Heart left ventricle (tissue), 13 donors: ENCODE data around the gene POLR2C.

Experiments used
- CTCF ChIP-seq, 12 donors: fragments of 200-600 bp; sonication (generic) in 4 of 12; IDR thresholded peaks; one replicate each; pipeline versions ENCODE4 v1.5.0 to v1.8.0; 2018 to 2022; ENCODE audit warnings: antibody characterized with exemption in 12 of 12, mild to moderate bottlenecking in 5 of 12
- POLR2A ChIP-seq, 2 donors: fragments of 450-650 bp; IDR thresholded peaks; one replicate each; pipeline ENCODE4 v1.6.1; 2017; ENCODE audit warnings: antibody characterized with exemption in 2 of 2, mild to moderate bottlenecking in 2 of 2, moderate library complexity in 2 of 2
- donor health status: ischemic (EF 13 %, LVEDD 7.1; RV severe dilation, severe dysfunction).
- donor health status: DM: no; HTN: yes; CAD: no.
- donor health status: DM: no; HTN: no; CAD: no.
- donor health status: ischemic (EF 25% LVEDD 6.9; RV normal size, moderate dysfunction).
- donor health status: ischemic (EF 25% LVEDD 5.7; RV mildly dilated, moderate dysfunction).
- donor health status: ischemic (EF 35%, LVEDD 5.7; RV mildly dilated, moderate dysfunction).
- donor health status: nonischemic (EF 11% LVEDD 7.7; RV severe dilation, severe dysfunction).
- donor health status: DM: yes; HTN: yes; CAD: no.
- donor health status: PGD.
- donor health status: ischemic (EF 29% LVEDD 5.4; RV normal size, mild dysfunction).
- donor health status: nonischemic (EF 23%, LVEDD 6.1; RV moderate dilation, normal function).

DNA sequence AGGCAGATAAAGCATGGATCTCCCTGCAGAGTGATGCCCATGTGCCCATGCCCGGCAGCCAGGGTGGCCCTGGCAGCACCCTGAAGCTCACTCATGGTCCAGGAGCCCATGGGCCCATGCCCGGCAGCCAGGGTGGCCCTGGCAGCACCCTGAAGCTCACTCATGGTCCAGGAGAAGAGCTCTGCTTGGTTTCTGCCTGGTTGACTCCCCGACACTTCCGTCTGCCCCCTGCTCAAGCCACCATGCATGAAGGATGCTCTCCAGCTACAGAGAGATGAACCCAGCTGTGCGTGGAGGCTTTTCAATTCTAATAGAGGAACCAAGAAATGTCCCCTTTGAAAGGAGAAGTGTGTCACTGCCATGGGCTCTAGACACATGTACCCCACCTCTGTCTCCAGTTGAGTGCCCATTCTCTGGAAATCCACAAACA lies 49.2 kb upstream of the POLR2C start:
- no peak for TF ChIP-seq POLR2A (IDR thresholded peaks at IDR 0.05)
- TF ChIP-seq CTCF (IDR thresholded peaks at IDR 0.05) = no peak
